Measurements from ENCODE around the gene DHRSX. TPM values are rescaled to one million over a fixed set of nuclear protein-coding genes. Genes with fewer than 3 reads are reported as not detected.

Gene DHRSX, protein sequence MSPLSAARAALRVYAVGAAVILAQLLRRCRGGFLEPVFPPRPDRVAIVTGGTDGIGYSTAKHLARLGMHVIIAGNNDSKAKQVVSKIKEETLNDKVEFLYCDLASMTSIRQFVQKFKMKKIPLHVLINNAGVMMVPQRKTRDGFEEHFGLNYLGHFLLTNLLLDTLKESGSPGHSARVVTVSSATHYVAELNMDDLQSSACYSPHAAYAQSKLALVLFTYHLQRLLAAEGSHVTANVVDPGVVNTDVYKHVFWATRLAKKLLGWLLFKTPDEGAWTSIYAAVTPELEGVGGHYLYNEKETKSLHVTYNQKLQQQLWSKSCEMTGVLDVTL
- total RNA-seq (10 to 100 TPM; 21.2 to 26.8 TPM), polyA plus RNA-seq (ENCODE audit: insufficient read length in 2 of 2) (10 to 100 TPM; 16.8 to 28.4 TPM)
- long read RNA-seq, donor 1, transcript DHRSX-201 (7 exons, 2,571 nt) = major isoform, 8 of 502 reads
- long read RNA-seq, donor 1, partial matches to known transcripts = 122 of 502 reads
- long read RNA-seq, donor 1, other reads (novel, unspliced or antisense) = 372 of 502 reads
- long read RNA-seq, donor 2 = 0 reads
- long read RNA-seq, donor 3, partial matches to known transcripts = 5 of 7 reads
- long read RNA-seq, donor 3, other reads (novel, unspliced or antisense) = 0 of 7 reads
- long read RNA-seq, donor 4, transcript DHRSX-201 (7 exons, 2,571 nt) = major isoform, 6 of 14 reads
- long read RNA-seq, donor 4, partial matches to known transcripts = 8 of 14 reads
- long read RNA-seq, donor 4, other reads (novel, unspliced or antisense) = 0 of 14 reads

DNA sequence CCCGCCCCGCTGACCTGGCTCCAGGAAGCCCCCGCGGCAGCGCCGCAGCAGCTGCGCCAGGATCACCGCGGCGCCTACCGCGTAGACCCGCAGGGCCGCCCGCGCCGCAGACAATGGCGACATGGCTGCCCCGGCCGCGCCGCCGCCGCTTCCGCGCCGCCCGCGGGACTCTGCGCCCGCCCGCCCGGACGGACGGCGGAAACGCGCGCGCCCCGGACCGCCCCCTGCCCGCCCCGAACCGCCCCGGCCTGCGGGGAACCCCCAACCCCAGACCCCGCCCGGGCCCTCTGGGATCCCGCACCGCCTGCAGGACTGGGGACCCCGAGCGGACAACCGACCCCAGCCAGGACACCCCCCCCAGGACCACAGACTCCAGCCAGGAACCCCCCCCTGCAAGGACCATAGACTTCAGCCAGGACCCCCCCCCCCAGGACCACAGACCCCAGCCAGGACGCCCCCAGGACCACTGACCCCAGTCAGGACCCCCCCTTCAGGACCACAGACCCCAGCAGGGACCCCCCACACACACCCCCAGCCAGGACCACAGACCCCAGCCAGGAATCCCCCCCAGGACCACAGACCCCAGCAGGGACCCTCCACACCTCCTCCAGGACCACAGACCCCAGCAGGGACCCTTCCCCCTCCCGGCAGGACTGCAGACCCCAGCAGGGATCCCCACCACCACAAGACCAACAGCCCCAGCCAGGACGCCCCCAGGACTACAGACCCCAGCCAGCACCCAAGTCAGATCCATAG, at the start of gene DHRSX, which contains the start of gene ZBED1:
TSS of gene DHRSX (minus strand) at position 174 of the 756 bp plus-strand sequence. CDS start at position 123, 51 bp downstream.
TSS of gene ZBED1 (minus strand) at position 174 of the 756 bp plus-strand sequence. CDS start 10,257 bp downstream, outside the sequence.
- peak in 2 of 6 donors; percentile 69 for DNase-seq (ENCODE audit: low read depth in 4 of 6, low spot score in 6 of 6)
- WGBS (ENCODE audit: insufficient coverage) = 1% methylated on average over 46 of the region's 57 CpGs
- Histone ChIP-seq H3K4me3 (ENCODE audit: low read depth, low read length) (peak within 1 kb of the TSS; percentile 65), H3K36me3 (ENCODE audit: control insufficient read depth, insufficient read depth, low read length) (no peaks in the 10 kb centered on the region), H3K27ac (ENCODE audit: low read depth, low read length) (peak within 1 kb of the TSS; percentile 75), H3K27me3 (ENCODE audit: control insufficient read depth, insufficient read depth, low read length) (no peaks in the 10 kb centered on the region), H3K4me1 (ENCODE audit: control insufficient read depth, insufficient read depth, low read length) (peaks cover 32% of the 10 kb centered on the region), H3K9me3 (ENCODE audit: control insufficient read depth, insufficient read depth, low read length) (no peaks in the 10 kb centered on the region)

DNA sequence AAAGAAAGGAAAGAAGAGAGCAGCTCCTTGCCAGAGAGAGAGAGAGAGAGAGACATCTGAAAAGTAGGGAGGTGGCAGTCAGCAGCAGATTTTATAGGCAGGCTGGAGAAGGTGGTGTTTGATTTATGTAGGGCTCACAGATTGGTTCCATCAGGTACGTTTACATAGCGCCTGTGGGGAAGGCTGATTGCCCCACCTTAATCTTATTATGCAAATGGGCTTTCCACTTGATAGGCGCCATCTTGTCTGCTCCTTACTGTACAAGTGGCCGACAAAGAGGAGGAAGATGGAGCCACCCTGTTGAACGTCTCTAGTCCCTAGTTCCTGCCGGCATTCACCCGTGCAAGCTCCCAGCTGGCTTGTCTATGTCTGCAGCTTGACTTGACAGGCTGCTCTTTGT, 49.1 kb upstream of the DHRSX start:
- Histone ChIP-seq H3K9me3 (ENCODE audit: control insufficient read depth, insufficient read depth, low read length) (peaks cover 1% of the 10 kb centered on the region), H3K36me3 (ENCODE audit: control insufficient read depth, insufficient read depth, low read length) (no peaks in the 10 kb centered on the region), H3K27me3 (ENCODE audit: control insufficient read depth, insufficient read depth, low read length) (no peaks in the 10 kb centered on the region), H3K27ac (ENCODE audit: low read depth, low read length) (no peak overlapping the region), H3K4me1 (ENCODE audit: control insufficient read depth, insufficient read depth, low read length) (peaks cover 17% of the 10 kb centered on the region), H3K4me3 (ENCODE audit: low read depth, low read length) (no peak overlapping the region)
- DNase-seq (ENCODE audit: low read depth in 4 of 6, low spot score in 6 of 6) = peak in 2 of 6 donors; percentile 5 to 37
- WGBS (ENCODE audit: insufficient coverage) = 36% methylated on average over 5 of the region's 7 CpGs

DNA sequence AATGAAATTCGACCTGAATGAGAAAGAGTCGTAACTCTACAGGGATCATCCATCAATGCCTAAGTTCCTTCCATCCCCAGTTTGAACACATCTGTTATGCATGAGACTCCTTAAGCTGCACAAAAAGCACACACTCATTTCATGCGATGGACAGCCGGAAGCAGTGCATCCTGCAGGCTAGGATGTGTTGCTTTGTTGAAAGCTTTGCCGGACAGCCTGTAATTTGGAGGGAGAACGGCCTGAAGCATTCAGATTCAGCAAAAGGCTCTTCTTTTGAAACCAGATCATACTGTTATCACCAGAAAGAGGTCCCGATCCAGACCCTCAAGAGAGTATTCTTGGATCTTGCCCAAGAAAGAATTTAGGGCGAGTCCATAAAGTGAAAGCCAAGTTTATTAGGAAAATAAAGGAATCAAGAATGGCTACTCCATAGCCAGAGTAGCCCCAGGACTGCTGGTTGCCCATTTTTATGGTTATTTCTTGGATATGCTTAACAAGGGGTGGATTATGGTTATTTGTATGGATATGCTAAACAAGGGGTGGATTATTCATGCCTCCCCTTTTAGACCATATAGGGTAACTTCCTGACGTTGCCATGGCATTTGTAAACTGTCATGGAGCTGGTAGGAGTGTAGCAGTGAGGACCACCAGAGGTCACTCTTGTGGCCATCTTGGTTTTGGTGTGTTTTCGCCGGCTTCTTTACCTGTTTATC, 48.1 kb upstream of the DHRSX start:
- peak in 1 of 6 donors; percentile 4 for DNase-seq (ENCODE audit: low read depth in 4 of 6, low spot score in 6 of 6)
- H3K36me3 ChIP-seq (ENCODE audit: control insufficient read depth, insufficient read depth, low read length) = no peaks in the 10 kb centered on the region
- H3K9me3 ChIP-seq (ENCODE audit: control insufficient read depth, insufficient read depth, low read length) = no peaks in the 10 kb centered on the region
- no peak overlapping the region for H3K4me3 ChIP-seq (ENCODE audit: low read depth, low read length)
- no peaks in the 10 kb centered on the region for H3K27me3 ChIP-seq (ENCODE audit: control insufficient read depth, insufficient read depth, low read length)
- WGBS (ENCODE audit: insufficient coverage) = 20% methylated on average over 5 of the region's 11 CpGs
- H3K27ac ChIP-seq (ENCODE audit: low read depth, low read length) = no peak overlapping the region
- peaks cover 17% of the 10 kb centered on the region for H3K4me1 ChIP-seq (ENCODE audit: control insufficient read depth, insufficient read depth, low read length)

DNA sequence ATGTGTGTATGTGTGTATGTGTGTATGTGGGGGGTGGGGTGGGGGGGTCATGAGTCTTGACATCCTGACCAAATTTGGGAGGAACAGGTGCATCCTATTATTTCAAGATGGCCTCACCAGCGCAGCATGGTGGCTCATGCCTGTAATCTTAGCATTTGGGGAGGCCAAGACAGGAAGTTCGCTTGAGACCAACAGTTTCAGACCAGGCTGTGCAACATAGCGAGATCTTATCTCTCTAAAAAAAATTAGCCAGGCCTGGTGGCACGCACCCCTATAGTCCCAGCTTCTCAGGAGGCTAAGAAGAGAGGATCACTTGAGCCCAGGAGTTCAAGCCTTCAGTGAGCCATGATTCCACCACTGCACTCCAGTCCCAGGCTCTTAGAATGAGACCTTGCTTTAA, 47.0 kb upstream of the DHRSX start:
- H3K4me1 ChIP-seq (ENCODE audit: control insufficient read depth, insufficient read depth, low read length) = peaks cover 17% of the 10 kb centered on the region
- H3K4me3 ChIP-seq (ENCODE audit: low read depth, low read length) = no peak overlapping the region
- H3K36me3 ChIP-seq (ENCODE audit: control insufficient read depth, insufficient read depth, low read length) = no peaks in the 10 kb centered on the region
- no peaks in the 10 kb centered on the region for H3K27me3 ChIP-seq (ENCODE audit: control insufficient read depth, insufficient read depth, low read length)
- DNase-seq (ENCODE audit: low read depth in 4 of 6, low spot score in 6 of 6) = no peak
- H3K9me3 ChIP-seq (ENCODE audit: control insufficient read depth, insufficient read depth, low read length) = no peaks in the 10 kb centered on the region
- no peak overlapping the region for H3K27ac ChIP-seq (ENCODE audit: low read depth, low read length)
- WGBS (ENCODE audit: insufficient coverage) = 100% methylated on average over 4 of the region's 4 CpGs

DNA sequence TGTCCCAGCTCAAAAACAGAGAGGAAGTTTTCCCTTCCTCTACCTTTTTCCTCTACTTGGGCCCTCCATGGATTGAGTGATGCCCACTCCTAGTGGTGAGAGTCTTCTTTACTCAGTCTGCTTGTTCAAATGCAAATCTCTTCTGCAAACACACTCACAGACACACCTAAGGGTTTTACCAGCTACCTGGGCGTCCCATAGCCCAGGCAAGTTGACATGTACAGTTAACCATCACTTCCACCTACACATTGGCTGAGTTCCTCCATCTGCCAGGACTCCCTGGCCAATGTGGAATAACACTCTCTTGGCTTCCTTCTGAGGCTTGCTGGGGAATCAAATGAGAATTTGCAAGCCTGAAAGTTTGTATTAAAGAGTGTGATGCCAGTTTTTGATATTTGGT, 45.7 kb upstream of the DHRSX start:
- Histone ChIP-seq H3K27ac (ENCODE audit: low read depth, low read length) (no peak overlapping the region), H3K4me3 (ENCODE audit: low read depth, low read length) (no peak overlapping the region), H3K36me3 (ENCODE audit: control insufficient read depth, insufficient read depth, low read length) (no peaks in the 10 kb centered on the region), H3K9me3 (ENCODE audit: control insufficient read depth, insufficient read depth, low read length) (no peaks in the 10 kb centered on the region), H3K27me3 (ENCODE audit: control insufficient read depth, insufficient read depth, low read length) (no peaks in the 10 kb centered on the region), H3K4me1 (ENCODE audit: control insufficient read depth, insufficient read depth, low read length) (peaks cover 9% of the 10 kb centered on the region)
- DNase-seq (ENCODE audit: low read depth in 4 of 6, low spot score in 6 of 6) = no peak
- 80% methylated on average over 1 of the region's 1 CpG for WGBS (ENCODE audit: insufficient coverage)

DNA sequence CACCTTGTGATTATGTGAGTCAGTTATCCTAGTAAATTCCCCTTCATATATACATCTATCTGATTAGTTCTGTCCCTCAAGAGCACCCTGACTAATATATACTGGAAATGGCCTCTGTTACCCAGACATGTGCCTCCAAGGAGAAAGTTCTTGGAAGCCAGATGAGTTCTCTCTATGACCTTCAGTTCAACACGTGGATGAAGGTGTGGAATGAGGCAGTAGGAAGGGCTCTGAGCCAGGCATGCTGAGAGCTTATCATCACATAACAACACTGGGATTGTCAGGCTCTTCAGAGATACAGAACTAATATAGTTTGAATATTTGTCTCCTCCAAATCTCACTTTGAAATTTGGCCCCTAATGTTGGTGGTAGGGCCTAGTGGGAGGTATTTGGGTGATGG, 44.4 kb upstream of the DHRSX start:
- no peaks in the 10 kb centered on the region for H3K27me3 ChIP-seq (ENCODE audit: control insufficient read depth, insufficient read depth, low read length)
- H3K27ac ChIP-seq (ENCODE audit: low read depth, low read length) = no peak overlapping the region
- H3K9me3 ChIP-seq (ENCODE audit: control insufficient read depth, insufficient read depth, low read length) = no peaks in the 10 kb centered on the region
- no peak overlapping the region for H3K4me3 ChIP-seq (ENCODE audit: low read depth, low read length)
- no peak for DNase-seq (ENCODE audit: low read depth in 4 of 6, low spot score in 6 of 6)
- no CpG with 5 or more reads among the region's 1 CpG for WGBS (ENCODE audit: insufficient coverage)
- H3K36me3 ChIP-seq (ENCODE audit: control insufficient read depth, insufficient read depth, low read length) = no peaks in the 10 kb centered on the region
- peaks cover 4% of the 10 kb centered on the region for H3K4me1 ChIP-seq (ENCODE audit: control insufficient read depth, insufficient read depth, low read length)

DNA sequence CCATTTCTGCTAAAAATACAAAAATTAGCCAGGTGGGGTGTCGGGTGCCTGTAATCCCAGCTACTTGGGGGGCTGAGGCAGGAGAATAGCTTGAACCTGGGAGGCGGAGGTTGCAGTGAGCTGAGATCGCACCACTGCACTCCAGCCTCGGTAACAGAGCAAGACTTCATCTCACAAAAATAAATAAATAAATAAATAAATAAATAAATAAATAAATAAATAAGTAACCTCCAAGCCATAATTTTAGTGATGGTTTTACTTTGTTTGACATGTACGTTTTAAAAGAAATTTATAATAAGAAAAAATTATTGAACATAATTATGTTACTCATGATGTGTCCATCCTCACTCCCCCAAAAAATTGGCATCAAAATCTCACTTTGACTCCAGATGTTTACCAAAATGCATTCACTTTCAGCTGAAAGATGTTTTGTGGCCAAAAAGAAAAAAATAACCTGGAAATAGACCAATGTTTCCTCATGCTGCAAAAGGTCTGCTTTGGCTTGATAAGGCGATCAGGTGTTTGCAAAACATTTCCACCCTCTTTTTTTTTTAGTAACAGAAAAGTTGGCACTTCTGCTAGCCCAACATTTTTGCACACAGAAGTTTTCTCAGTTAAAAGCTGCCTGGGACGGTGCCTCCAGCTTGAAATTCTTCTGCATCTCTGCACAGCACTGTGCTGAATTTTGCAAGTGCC, 42.2 kb upstream of the DHRSX start:
- DNase-seq (ENCODE audit: low read depth in 4 of 6, low spot score in 6 of 6) = peak in 1 of 6 donors; percentile 35
- Histone ChIP-seq H3K36me3 (ENCODE audit: control insufficient read depth, insufficient read depth, low read length) (no peaks in the 10 kb centered on the region), H3K27ac (ENCODE audit: low read depth, low read length) (no peak overlapping the region), H3K4me1 (ENCODE audit: control insufficient read depth, insufficient read depth, low read length) (peaks cover 6% of the 10 kb centered on the region), H3K4me3 (ENCODE audit: low read depth, low read length) (no peak overlapping the region), H3K9me3 (ENCODE audit: control insufficient read depth, insufficient read depth, low read length) (no peaks in the 10 kb centered on the region), H3K27me3 (ENCODE audit: control insufficient read depth, insufficient read depth, low read length) (no peaks in the 10 kb centered on the region)
- WGBS (ENCODE audit: insufficient coverage) = 29% methylated on average over 1 of the region's 7 CpGs

DNA sequence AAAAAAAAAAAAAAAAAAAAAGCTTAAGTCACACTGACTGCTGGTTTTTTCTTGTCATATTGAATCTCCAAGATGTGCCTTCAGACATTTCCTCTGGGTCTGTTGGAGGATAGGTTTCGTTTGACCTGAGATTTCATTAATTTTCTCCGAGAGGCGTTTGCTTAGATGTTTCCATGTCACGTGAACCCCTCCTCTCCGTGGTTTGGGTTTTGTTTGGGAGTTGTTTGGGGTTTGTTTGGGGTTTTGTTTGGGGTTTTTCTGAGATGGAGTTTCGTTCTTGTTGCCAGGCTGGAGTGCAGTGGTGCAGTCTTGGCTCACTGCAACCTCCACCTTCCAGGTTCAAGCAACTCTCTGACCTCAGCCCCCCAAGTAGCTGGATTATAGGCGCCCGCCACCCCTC, 40.8 kb upstream of the DHRSX start:
- H3K27me3 ChIP-seq (ENCODE audit: control insufficient read depth, insufficient read depth, low read length) = no peaks in the 10 kb centered on the region
- DNase-seq (ENCODE audit: low read depth in 4 of 6, low spot score in 6 of 6) = no peak
- peaks cover 11% of the 10 kb centered on the region for H3K4me1 ChIP-seq (ENCODE audit: control insufficient read depth, insufficient read depth, low read length)
- H3K27ac ChIP-seq (ENCODE audit: low read depth, low read length) = no peak overlapping the region
- whole genome bisulfite sequencing (ENCODE audit: insufficient coverage) = 88% methylated on average over 5 of the region's 8 CpGs
- H3K36me3 ChIP-seq (ENCODE audit: control insufficient read depth, insufficient read depth, low read length) = no peaks in the 10 kb centered on the region
- no peaks in the 10 kb centered on the region for H3K9me3 ChIP-seq (ENCODE audit: control insufficient read depth, insufficient read depth, low read length)
- no peak overlapping the region for H3K4me3 ChIP-seq (ENCODE audit: low read depth, low read length)

Data from spinal cord (tissue), 10 donors.